ENCODE data around the gene GEN1.

The GEN1 gene

DNA sequence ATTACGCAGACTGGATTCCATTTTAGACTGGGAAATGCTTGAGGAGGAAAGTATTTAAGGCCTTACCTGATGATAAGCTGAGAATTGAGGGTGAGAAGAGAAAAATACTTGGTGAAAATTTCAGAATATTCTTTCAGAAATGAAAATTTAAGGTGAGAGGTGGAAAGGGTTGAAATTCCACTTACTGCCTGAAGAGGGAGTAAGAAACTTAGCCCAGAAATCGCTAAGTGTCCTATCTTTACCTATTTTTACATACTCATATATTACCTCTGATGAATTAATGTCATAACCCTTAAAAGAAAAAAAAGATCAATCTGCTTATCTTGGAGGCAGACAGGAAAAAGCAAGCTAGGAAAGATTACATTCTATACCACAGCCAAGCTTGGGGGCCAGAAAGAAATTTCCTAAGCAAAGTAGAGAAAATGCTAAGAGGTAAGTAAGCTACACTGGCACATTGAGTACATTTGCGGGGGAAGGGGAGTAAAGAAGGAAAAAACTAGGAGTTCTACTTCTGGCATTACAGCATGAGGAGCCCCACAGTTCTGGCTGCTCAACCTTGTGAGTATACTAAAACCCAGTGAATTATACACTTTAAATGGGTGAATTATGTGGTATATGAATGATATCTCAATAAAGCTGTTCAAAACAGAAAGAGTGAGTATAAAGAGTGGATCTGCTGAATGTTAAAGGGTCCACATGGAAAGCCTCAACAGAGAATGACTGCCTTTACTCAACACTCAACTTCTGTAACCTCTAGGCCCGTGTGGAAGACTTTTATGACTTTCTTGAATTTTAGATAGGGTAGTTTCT lies 34.2 kb upstream of the GEN1 start:
- no peak for DNase-seq

DNA sequence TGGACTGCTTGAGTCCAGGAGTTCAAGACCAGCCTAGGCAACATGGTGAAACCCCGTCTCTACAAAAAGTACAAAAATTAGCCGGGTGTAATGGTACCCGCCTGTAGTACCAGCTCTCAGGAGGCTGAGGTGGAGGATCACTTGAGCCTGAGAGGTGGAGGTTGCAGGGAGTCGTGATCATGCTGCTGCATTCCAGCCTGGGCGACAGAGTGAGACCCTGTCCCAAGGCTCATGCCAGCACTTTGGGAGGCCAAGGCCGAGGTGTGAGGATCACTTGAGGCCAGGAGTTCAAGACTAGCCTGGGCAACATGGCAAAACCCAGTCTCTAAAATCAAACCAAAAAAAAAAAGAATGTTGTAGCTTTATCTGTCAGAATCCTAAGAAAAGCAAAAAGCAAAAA lies 25.7 kb upstream of the GEN1 start:
- Histone ChIP-seq H3K27me3 (replicated peaks; ENCODE audit: control insufficient read depth, insufficient read depth, low read length, poor library complexity, severe bottlenecking) (no peaks in the 10 kb centered on the region), H3K36me3 (ENCODE audit: control insufficient read depth, insufficient read depth, low read length) (peaks cover 19% of the 10 kb centered on the region), H3K4me1 (ENCODE audit: control insufficient read depth, insufficient read depth, low read length, poor library complexity, severe bottlenecking) (no peaks in the 10 kb centered on the region), H3K4me3 (ENCODE audit: insufficient read depth, low read depth, low read length, poor library complexity, severe bottlenecking) (no peak overlapping the region), H3K27ac (ENCODE audit: insufficient read depth, low read length, poor library complexity, severe bottlenecking) (no peak overlapping the region), H3K9me3 (ENCODE audit: control insufficient read depth, low read length) (no peaks in the 10 kb centered on the region)
- DNase-seq: no peak

More for the DNA sequence above, 34.2 kb upstream of the GEN1 start:
- Histone ChIP-seq H3K36me3 (ENCODE audit: control insufficient read depth, insufficient read depth, low read length) (peaks cover 15% of the 10 kb centered on the region), H3K27ac (ENCODE audit: insufficient read depth, low read length, poor library complexity, severe bottlenecking) (no peak overlapping the region), H3K27me3 (replicated peaks; ENCODE audit: control insufficient read depth, insufficient read depth, low read length, poor library complexity, severe bottlenecking) (no peaks in the 10 kb centered on the region), H3K9me3 (ENCODE audit: control insufficient read depth, low read length) (no peaks in the 10 kb centered on the region), H3K4me1 (ENCODE audit: control insufficient read depth, insufficient read depth, low read length, poor library complexity, severe bottlenecking) (no peaks in the 10 kb centered on the region), H3K4me3 (ENCODE audit: insufficient read depth, low read depth, low read length, poor library complexity, severe bottlenecking) (no peak overlapping the region)

DNA sequence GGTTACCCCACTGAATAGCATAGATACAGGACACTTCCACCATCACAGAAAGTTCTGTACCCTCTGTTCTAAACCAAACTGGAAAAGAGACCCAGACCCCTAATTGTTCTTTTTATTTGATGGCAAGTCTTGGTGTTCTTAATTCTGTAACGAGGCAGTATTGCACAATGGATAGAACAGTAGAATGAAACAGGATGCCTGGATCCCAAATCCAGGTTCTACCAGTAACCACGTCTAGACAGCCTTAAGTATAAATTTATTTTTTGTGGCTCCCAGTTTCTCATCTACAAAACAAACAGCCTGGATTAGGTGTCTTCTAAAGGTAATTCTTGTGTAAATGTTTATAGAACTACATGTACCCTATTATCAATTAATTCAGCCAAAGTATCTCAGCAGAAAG lies 24.1 kb upstream of the GEN1 start:
- no peak for DNase-seq
- Histone ChIP-seq H3K36me3 (ENCODE audit: control insufficient read depth, insufficient read depth, low read length) (peaks cover 27% of the 10 kb centered on the region), H3K27me3 (replicated peaks; ENCODE audit: control insufficient read depth, insufficient read depth, low read length, poor library complexity, severe bottlenecking) (no peaks in the 10 kb centered on the region), H3K9me3 (ENCODE audit: control insufficient read depth, low read length) (no peaks in the 10 kb centered on the region), H3K4me1 (ENCODE audit: control insufficient read depth, insufficient read depth, low read length, poor library complexity, severe bottlenecking) (no peaks in the 10 kb centered on the region), H3K4me3 (ENCODE audit: insufficient read depth, low read depth, low read length, poor library complexity, severe bottlenecking) (no peak overlapping the region), H3K27ac (ENCODE audit: insufficient read depth, low read length, poor library complexity, severe bottlenecking) (no peak overlapping the region)

DNA sequence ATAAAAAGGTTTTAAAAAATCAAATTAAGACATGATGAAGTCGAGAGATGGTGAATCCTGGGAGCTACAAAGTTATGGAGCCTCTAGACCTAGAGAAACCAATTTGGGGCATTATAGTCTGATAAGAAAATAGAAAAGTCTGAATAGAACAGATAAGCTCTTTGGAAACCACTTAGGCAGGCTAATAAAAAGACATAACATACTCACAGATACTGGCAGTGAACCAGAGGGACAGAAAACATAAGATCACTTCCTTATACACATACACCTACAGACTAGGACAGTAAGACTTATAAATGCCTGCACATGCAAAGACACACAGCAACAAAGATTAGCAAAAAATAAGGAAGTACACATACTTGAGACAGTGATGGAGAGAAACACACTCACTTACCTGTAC lies 20.3 kb upstream of the GEN1 start:
- DNase-seq: no peak
- Histone ChIP-seq H3K27ac (ENCODE audit: insufficient read depth, low read length, poor library complexity, severe bottlenecking) (no peak overlapping the region), H3K27me3 (replicated peaks; ENCODE audit: control insufficient read depth, insufficient read depth, low read length, poor library complexity, severe bottlenecking) (no peaks in the 10 kb centered on the region), H3K36me3 (ENCODE audit: control insufficient read depth, insufficient read depth, low read length) (peaks cover 48% of the 10 kb centered on the region), H3K9me3 (ENCODE audit: control insufficient read depth, low read length) (no peaks in the 10 kb centered on the region), H3K4me3 (ENCODE audit: insufficient read depth, low read depth, low read length, poor library complexity, severe bottlenecking) (no peak overlapping the region), H3K4me1 (ENCODE audit: control insufficient read depth, insufficient read depth, low read length, poor library complexity, severe bottlenecking) (no peaks in the 10 kb centered on the region)

DNA sequence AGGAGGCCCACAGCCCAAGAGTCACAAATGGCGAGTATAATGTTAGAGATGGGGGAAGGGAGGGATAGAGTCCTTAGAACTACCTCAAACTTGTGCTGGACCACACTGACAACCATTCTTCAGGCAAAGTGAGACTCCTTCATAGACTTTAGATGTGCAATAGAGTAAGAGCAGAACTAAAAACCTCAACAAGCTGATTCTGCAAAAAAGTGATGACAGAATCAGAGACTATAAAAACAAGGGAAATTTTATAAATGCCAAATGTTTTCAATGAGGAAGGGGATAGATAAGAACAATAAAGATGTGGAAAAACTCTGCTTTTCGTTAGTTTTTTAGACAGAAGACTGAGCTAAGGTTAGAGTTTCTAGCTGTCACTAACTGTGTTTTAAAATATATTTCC lies 18.1 kb upstream of the GEN1 start:
- DNase-seq: no peak
- H3K4me3 ChIP-seq (ENCODE audit: insufficient read depth, low read depth, low read length, poor library complexity, severe bottlenecking): no peak overlapping the region
- no peak overlapping the region for H3K27ac ChIP-seq (ENCODE audit: insufficient read depth, low read length, poor library complexity, severe bottlenecking)
- H3K9me3 ChIP-seq (ENCODE audit: control insufficient read depth, low read length): no peaks in the 10 kb centered on the region
- peaks cover 40% of the 10 kb centered on the region for H3K36me3 ChIP-seq (ENCODE audit: control insufficient read depth, insufficient read depth, low read length)
- H3K4me1 ChIP-seq (ENCODE audit: control insufficient read depth, insufficient read depth, low read length, poor library complexity, severe bottlenecking): no peaks in the 10 kb centered on the region
- no peaks in the 10 kb centered on the region for H3K27me3 ChIP-seq (replicated peaks; ENCODE audit: control insufficient read depth, insufficient read depth, low read length, poor library complexity, severe bottlenecking)

DNA sequence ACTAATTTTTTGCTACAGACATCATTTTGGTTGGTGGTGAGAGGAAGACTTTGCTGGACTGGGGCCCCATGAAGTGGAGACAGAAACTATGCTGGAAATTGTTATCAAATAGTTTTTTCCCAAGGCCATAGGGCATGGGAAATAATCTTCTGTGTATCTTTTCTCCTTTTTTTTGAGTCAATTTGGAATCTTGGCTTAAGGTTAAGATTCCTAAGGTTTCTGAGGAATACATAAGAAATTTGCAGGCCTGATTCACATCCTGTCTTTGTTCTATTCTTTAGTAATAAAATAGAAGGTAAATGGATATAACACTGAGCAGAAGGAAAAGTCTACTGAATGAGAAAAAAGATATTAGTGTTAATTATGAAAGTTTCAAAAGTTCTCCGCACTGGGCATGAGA lies 16.9 kb upstream of the GEN1 start:
- H3K36me3 ChIP-seq (ENCODE audit: control insufficient read depth, insufficient read depth, low read length): peaks cover 32% of the 10 kb centered on the region
- no peaks in the 10 kb centered on the region for H3K4me1 ChIP-seq (ENCODE audit: control insufficient read depth, insufficient read depth, low read length, poor library complexity, severe bottlenecking)
- no peaks in the 10 kb centered on the region for H3K27me3 ChIP-seq (replicated peaks; ENCODE audit: control insufficient read depth, insufficient read depth, low read length, poor library complexity, severe bottlenecking)
- no peak for DNase-seq
- no peak overlapping the region for H3K4me3 ChIP-seq (ENCODE audit: insufficient read depth, low read depth, low read length, poor library complexity, severe bottlenecking)
- H3K27ac ChIP-seq (ENCODE audit: insufficient read depth, low read length, poor library complexity, severe bottlenecking): no peak overlapping the region
- no peaks in the 10 kb centered on the region for H3K9me3 ChIP-seq (ENCODE audit: control insufficient read depth, low read length)

DNA sequence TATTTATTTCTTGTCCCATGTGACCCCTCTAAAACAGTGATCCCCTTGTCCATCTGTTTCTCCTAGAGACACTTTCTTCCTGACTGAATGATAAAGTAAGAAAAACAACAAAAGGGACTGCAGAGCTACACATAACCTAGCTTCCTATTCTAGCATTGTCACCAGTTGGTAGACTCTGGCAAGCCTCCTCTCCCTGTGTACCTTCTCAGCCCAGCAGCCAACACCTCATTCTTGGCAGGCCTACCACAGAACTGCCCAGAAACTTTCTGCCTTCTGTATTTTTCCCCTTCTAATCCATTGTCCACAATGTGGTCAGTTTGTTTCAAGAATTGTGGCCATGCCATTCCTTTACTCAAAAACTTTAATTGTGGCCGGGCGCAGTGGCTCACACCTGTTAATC lies 13.7 kb upstream of the GEN1 start:
- no peak overlapping the region for H3K4me3 ChIP-seq (ENCODE audit: insufficient read depth, low read depth, low read length, poor library complexity, severe bottlenecking)
- no peaks in the 10 kb centered on the region for H3K4me1 ChIP-seq (ENCODE audit: control insufficient read depth, insufficient read depth, low read length, poor library complexity, severe bottlenecking)
- no peaks in the 10 kb centered on the region for H3K9me3 ChIP-seq (ENCODE audit: control insufficient read depth, low read length)
- H3K27ac ChIP-seq (ENCODE audit: insufficient read depth, low read length, poor library complexity, severe bottlenecking): no peak overlapping the region
- H3K36me3 ChIP-seq (ENCODE audit: control insufficient read depth, insufficient read depth, low read length): peaks cover 19% of the 10 kb centered on the region
- no peak for DNase-seq
- no peaks in the 10 kb centered on the region for H3K27me3 ChIP-seq (replicated peaks; ENCODE audit: control insufficient read depth, insufficient read depth, low read length, poor library complexity, severe bottlenecking)

DNA sequence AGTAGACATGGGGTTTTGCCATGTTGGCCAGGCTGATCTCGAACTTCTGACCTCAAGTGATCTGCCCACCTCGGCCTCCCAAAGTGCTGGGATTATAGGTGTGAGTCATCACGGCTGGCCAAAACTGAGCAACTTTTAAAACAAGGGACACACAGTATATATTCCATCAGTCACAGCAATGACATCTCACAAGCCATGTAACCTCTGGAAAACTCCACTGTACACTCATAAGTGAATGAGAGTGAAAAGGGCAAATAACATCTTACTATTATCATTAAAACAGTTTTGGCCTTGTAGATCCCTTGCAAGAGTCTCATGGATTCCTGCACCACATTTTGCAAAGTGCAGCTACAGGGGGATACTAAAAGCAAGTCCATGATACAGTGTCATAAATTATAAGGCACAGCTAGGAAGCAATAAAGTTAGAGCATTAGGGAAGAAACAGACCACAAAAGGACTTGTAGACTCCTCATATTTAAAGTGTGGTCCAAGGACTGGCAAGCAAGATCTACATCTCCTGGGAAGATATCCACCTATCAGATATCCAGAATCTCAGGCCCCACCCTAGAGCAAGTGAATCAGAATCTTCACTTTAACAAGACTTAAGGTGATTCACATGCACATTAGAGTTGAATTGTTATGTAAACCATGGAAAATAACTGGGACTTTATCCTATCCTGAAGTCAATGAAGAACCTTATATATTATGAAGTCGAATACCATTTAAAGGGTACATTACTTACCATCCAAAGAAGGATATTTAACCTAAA lies 6.1 kb upstream of the GEN1 start:
- H3K27ac ChIP-seq (ENCODE audit: insufficient read depth, low read length, poor library complexity, severe bottlenecking): no peak overlapping the region
- H3K9me3 ChIP-seq (ENCODE audit: control insufficient read depth, low read length): no peaks in the 10 kb centered on the region
- H3K4me3 ChIP-seq (ENCODE audit: insufficient read depth, low read depth, low read length, poor library complexity, severe bottlenecking): no peak overlapping the region
- peaks cover 3% of the 10 kb centered on the region for H3K4me1 ChIP-seq (ENCODE audit: control insufficient read depth, insufficient read depth, low read length, poor library complexity, severe bottlenecking)
- H3K36me3 ChIP-seq (ENCODE audit: control insufficient read depth, insufficient read depth, low read length): no peaks in the 10 kb centered on the region
- DNase-seq: no peak
- H3K27me3 ChIP-seq (replicated peaks; ENCODE audit: control insufficient read depth, insufficient read depth, low read length, poor library complexity, severe bottlenecking): no peaks in the 10 kb centered on the region

DNA sequence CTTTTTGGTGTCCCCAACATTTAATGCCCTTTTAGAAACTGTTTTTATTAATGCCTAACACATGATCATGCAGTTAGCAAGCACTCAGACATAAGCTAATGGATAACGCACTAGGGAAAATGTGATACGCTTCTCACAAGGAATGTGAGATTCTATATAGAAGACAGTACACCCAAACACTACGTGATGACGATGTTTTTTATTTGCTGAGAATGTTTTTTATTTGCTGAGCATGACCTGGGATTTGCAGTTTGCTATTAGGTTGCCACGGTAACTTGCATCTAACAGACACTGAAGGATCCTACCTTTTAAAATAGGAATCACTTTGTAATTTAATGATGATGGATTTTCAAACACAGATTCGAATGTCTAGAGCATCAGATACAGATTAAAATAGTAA lies 5.2 kb upstream of the GEN1 start:
- DNase-seq: no peak
- H3K4me1 ChIP-seq (ENCODE audit: control insufficient read depth, insufficient read depth, low read length, poor library complexity, severe bottlenecking): peaks cover 6% of the 10 kb centered on the region
- H3K27ac ChIP-seq (ENCODE audit: insufficient read depth, low read length, poor library complexity, severe bottlenecking): no peak overlapping the region
- H3K36me3 ChIP-seq (ENCODE audit: control insufficient read depth, insufficient read depth, low read length): no peaks in the 10 kb centered on the region
- H3K4me3 ChIP-seq (ENCODE audit: insufficient read depth, low read depth, low read length, poor library complexity, severe bottlenecking): no peak overlapping the region
- no peaks in the 10 kb centered on the region for H3K27me3 ChIP-seq (replicated peaks; ENCODE audit: control insufficient read depth, insufficient read depth, low read length, poor library complexity, severe bottlenecking)
- no peaks in the 10 kb centered on the region for H3K9me3 ChIP-seq (ENCODE audit: control insufficient read depth, low read length)

DNA sequence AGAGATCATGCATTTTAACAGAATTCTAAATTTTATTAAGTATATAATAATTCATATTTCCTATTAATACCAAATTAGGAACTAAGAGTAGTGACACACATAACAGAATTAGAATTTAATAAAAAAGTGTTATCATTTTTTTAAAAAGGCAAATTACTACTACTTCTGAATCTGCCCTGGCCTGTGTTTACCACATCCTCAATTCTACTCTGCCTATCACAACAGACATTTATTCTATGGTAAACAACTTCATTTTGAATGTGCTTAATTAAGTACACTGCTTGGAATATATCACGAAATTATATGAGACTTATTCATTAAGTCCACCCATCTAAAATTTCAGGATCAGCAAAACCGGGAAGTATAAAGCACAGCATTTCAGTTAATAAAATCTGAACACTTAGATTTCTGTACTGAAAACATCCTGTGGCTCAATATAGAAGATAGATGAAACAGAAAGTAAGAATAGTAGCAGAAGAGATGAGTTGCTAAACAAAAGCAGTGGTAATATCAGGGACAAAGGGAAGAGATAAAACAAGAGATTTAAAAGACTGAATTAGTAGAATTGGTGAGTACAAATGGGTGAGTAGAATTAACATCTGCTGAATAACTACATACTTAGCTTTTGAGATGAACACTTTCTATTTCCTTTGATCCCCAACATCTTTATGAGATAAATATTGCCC lies 4.0 kb upstream of the GEN1 start:
- Histone ChIP-seq H3K4me3 (ENCODE audit: insufficient read depth, low read depth, low read length, poor library complexity, severe bottlenecking) (no peak overlapping the region), H3K27ac (ENCODE audit: insufficient read depth, low read length, poor library complexity, severe bottlenecking) (no peak overlapping the region), H3K27me3 (replicated peaks; ENCODE audit: control insufficient read depth, insufficient read depth, low read length, poor library complexity, severe bottlenecking) (no peaks in the 10 kb centered on the region), H3K9me3 (ENCODE audit: control insufficient read depth, low read length) (no peaks in the 10 kb centered on the region), H3K4me1 (ENCODE audit: control insufficient read depth, insufficient read depth, low read length, poor library complexity, severe bottlenecking) (peaks cover 12% of the 10 kb centered on the region), H3K36me3 (ENCODE audit: control insufficient read depth, insufficient read depth, low read length) (no peaks in the 10 kb centered on the region)
- no peak for DNase-seq
